OCI-LY7 (cell line): ENCODE measurements around the gene IFT22. TPM values are rescaled to one million over a fixed set of nuclear protein-coding genes. Genes with fewer than 3 reads are reported as not detected.

ENCODE experiments used
- BruUV-seq: library from RNA; stranded (reverse); fragments of 400-500 nt; replicated peaks from 2 replicates; lab custom pipeline; 2021; lab: Mats Ljungman, UMichigan
- CTCF ChIA-PET: fragments of 300-600 bp; sonication (Branson Sonifier 250); formaldehyde crosslinking; loops from one replicate; lab custom pipeline; 2022; ENCODE audit warnings: antibody characterized with exemption; ENCODE audit not compliant: unreplicated experiment; lab: Charles Lee
- POLR2A ChIA-PET: fragments of 300-600 bp; sonication (Branson Sonifier 250); formaldehyde crosslinking; loops from one replicate; lab custom pipeline; 2022; ENCODE audit warnings: antibody characterized with exemption; lab: Charles Lee
- DNase-seq: peaks from one replicate; pipeline ENCODE4 v3.0.0-alpha.2; 2015; ENCODE audit warnings: low spot score
- H2AFZ ChIP-seq: fragments of 200-600 bp; sonication (generic), shearing (Covaris generic); 2 replicates; pipeline ENCODE4 v1.6.1; 2014; ENCODE audit warnings: mild to moderate bottlenecking, antibody characterized with exemption, low read length, moderate library complexity
- H3K27ac ChIP-seq: fragments of 200-600 bp; sonication (generic); 2 replicates; pipeline ENCODE4 v1.5.1; 2014; ENCODE audit warnings: mixed run types, low read depth, mild to moderate bottlenecking, moderate library complexity, low read length, inconsistent platforms; ENCODE audit not compliant: poor library complexity, severe bottlenecking
- H3K36me3 ChIP-seq: fragments of 200-600 bp; sonication (generic); 2 replicates; pipeline ENCODE4 v1.6.1; 2014; ENCODE audit warnings: mild to moderate bottlenecking, antibody characterized with exemption, low read length, moderate library complexity, mixed read lengths; ENCODE audit not compliant: insufficient read depth
- H3K4me1 ChIP-seq: fragments of 200-600 bp; sonication (generic); 2 replicates; pipeline ENCODE4 v1.5.1; 2014; ENCODE audit warnings: mild to moderate bottlenecking, low read length; ENCODE audit not compliant: insufficient read depth, poor library complexity, severe bottlenecking
- H3K4me2 ChIP-seq: fragments of 200-600 bp; sonication (generic); 2 replicates; pipeline ENCODE4 v1.6.1; 2014; ENCODE audit warnings: mild to moderate bottlenecking, low read length
- H3K4me3 ChIP-seq: fragments of 200-600 bp; sonication (generic); 2 replicates; pipeline ENCODE4 v1.5.1; 2014; ENCODE audit warnings: mild to moderate bottlenecking, low read depth, low read length; ENCODE audit not compliant: poor library complexity, severe bottlenecking
- H3K79me2 ChIP-seq: fragments of 200-600 bp; sonication (generic); 2 replicates; pipeline ENCODE4 v1.6.1; 2016; ENCODE audit warnings: low read depth, mild to moderate bottlenecking, low read length, moderate library complexity, mixed read lengths; ENCODE audit not compliant: insufficient read depth
- H3K9me2 ChIP-seq: fragments of 200-600 bp; sonication (generic); 2 replicates; pipeline ENCODE4 v1.6.1; 2016; ENCODE audit warnings: mild to moderate bottlenecking, low read length, mixed read lengths; ENCODE audit not compliant: insufficient read depth
- H3K9me3 ChIP-seq: fragments of 200-600 bp; sonication (generic); 2 replicates; pipeline ENCODE4 v1.6.1; 2014; ENCODE audit warnings: mild to moderate bottlenecking, mixed run types, low read length, mixed read lengths
- H4K20me1 ChIP-seq: fragments of 200-600 bp; sonication (generic); 2 replicates; pipeline ENCODE4 v1.6.1; 2014; ENCODE audit warnings: mild to moderate bottlenecking, antibody characterized with exemption, low read length, moderate library complexity, mixed read lengths; ENCODE audit not compliant: insufficient read depth
- EZH2phosphoT487 ChIP-seq: fragments of 200-600 bp; sonication (generic); IDR thresholded peaks from 2 replicates; pipeline ENCODE4 v1.6.1; 2018; ENCODE audit warnings: low read depth, borderline replicate concordance, mild to moderate bottlenecking, mixed run types, antibody characterized with exemption, low read length, moderate library complexity, mixed read lengths
- intact Hi-C: fragments of 100-400 bp; cut with micrococcal nuclease; formaldehyde crosslinking; loops from one replicate; pipeline ENCODE4 v1.10.0; 2022; ENCODE audit not compliant: unreplicated experiment
- total RNA-seq, 2 experiments: library from RNA; depleted of rRNA in 1 of 2; stranded (reverse); fragments of >200 nt in 1 of 2; shearing (Covaris generic) in 1 of 2; gene quantifications; 2 replicates each; pipeline ENCODE4 v1.2.3, GENCODE V29; 2014 to 2022
- TF ChIP-seq, protein P1 (sequence below): fragments of 200-600 bp; sonication (generic); conservative IDR thresholded peaks from 2 replicates; pipeline ENCODE4 v1.5.1; 2014; ENCODE audit warnings: mild to moderate bottlenecking, antibody characterized with exemption, low read length, moderate library complexity, mixed read lengths

IFT22 gene
- total RNA-seq, 2 experiments from 2014 or later: 13.2 to 14.6 TPM

DNA sequence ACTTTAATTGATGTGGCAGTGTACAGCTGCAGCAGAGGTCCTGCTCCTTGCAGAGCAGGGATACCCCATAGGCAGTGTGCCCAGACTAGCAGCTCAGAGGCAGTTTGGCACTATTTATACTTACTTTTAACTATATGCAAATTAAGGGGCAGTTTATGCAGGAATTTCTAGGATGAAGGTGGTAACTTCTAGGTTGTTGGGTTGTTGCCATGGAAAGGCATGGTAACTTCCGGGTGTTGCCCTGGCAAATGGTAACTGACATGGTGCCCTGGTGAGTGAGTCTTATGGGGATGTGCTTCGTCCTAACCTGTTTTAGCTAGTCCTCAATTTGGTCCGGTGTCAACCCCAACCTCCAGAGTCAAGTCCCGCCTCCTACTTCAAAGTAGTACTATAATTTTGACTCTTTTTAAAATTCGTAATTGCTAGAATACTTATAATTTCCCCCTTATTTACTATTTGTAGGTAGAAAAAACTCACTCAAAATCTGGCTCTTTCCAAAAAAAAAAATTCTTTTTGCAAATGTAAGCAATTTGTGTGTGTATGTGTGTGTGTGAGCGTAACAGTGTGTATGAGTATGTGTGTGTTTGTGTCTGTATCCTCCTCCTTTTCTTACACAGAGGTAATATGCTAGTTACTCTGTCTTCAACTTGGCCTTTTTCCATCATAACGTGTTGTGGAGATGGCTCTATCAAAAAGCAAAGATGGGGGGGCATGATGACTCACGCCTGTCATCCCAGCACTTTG, 47.0 kb upstream of the IFT22 start:
- ChIA-PET CTCF (interaction anchor here (0.7 kb wide), 1 partner anchor 14 kb away, joined by 3 read pairs; no protein-coding TSS in a partner anchor), POLR2A (interaction anchor here (0.7 kb wide), 1 partner anchor 48 kb away, joined by 3 read pairs; no protein-coding TSS in a partner anchor)
- H3K9me3 ChIP-seq: no peaks in the 10 kb centered on the region
- TF ChIP-seq, protein P1, sequence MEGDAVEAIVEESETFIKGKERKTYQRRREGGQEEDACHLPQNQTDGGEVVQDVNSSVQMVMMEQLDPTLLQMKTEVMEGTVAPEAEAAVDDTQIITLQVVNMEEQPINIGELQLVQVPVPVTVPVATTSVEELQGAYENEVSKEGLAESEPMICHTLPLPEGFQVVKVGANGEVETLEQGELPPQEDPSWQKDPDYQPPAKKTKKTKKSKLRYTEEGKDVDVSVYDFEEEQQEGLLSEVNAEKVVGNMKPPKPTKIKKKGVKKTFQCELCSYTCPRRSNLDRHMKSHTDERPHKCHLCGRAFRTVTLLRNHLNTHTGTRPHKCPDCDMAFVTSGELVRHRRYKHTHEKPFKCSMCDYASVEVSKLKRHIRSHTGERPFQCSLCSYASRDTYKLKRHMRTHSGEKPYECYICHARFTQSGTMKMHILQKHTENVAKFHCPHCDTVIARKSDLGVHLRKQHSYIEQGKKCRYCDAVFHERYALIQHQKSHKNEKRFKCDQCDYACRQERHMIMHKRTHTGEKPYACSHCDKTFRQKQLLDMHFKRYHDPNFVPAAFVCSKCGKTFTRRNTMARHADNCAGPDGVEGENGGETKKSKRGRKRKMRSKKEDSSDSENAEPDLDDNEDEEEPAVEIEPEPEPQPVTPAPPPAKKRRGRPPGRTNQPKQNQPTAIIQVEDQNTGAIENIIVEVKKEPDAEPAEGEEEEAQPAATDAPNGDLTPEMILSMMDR: no peak
- H4K20me1 ChIP-seq: no peaks in the 10 kb centered on the region
- DNase-seq: no peak
- H3K79me2 ChIP-seq: no peaks in the 10 kb centered on the region
- intact Hi-C loops: loop anchor here (10.0 kb wide), 1 partner anchor 166 kb away; no protein-coding TSS in a partner anchor
- no peak overlapping the region for H3K27ac ChIP-seq
- no peaks in the 10 kb centered on the region for H3K9me2 ChIP-seq
- peaks cover 6% of the 10 kb centered on the region for H3K4me1 ChIP-seq
- no peak overlapping the region for H2AFZ ChIP-seq
- H3K36me3 ChIP-seq: no peaks in the 10 kb centered on the region
- no peak overlapping the region for H3K4me2 ChIP-seq
- H3K4me3 ChIP-seq: no peak overlapping the region
- BruUV-seq: no TSS peak

DNA sequence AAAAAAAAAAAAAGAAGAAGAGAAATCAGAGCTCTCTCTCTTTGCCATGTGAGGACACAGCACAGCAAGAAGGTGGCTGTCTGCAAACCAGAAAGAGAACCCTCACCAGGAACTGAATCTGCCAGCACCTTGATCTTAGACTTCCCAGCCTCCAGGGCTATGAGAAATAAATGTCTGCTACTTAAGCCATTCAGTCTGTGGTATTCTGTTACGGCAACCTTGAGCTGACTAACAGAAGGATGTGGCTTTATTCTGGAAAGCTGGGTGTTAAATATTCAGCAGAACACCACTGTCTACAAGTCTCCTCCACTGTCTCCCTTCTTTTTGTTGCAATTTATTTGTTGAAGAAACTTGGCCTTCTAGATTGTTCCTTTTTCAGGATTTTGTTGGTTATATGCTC, 46.1 kb upstream of the IFT22 start:
- Histone ChIP-seq H3K4me2 (no peak overlapping the region), H2AFZ (no peak overlapping the region), H4K20me1 (no peaks in the 10 kb centered on the region), H3K9me2 (no peaks in the 10 kb centered on the region), H3K36me3 (no peaks in the 10 kb centered on the region), H3K4me3 (no peak overlapping the region), H3K9me3 (no peaks in the 10 kb centered on the region), H3K27ac (no peak overlapping the region), H3K79me2 (no peaks in the 10 kb centered on the region), H3K4me1 (peaks cover 6% of the 10 kb centered on the region)
- BruUV-seq: no TSS peak
- no peak for DNase-seq
- intact Hi-C loops: loop anchor here (10.0 kb wide), 1 partner anchor 167 kb away; no protein-coding TSS in a partner anchor
- TF ChIP-seq EZH2phosphoT487: no peak
- TF ChIP-seq, protein P1: no peak
- ChIA-PET POLR2A (no interaction called here), CTCF (interaction anchor here (0.7 kb wide), 1 partner anchor 13 kb away, joined by 3 read pairs; no protein-coding TSS in a partner anchor)

DNA sequence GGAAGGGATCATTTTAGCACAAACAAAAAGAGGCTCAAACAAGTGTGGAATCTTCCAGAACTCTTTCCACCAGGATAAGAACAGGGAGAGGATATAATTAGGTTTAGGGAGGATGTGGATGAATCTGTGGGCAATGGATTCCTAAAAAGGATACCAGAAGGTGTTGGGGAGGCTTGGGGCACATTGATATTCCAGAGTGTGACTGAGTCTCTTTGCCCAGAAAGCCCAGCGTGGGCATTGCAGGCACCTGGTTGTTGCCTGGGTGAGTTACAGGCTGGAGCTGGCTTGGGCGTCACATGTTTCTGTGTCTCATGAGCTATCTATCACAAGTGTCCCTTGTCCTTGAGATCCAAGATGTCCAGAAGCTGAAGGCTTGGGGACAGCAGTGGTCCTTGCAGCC, 44.3 kb upstream of the IFT22 start:
- ChIA-PET POLR2A (no interaction called here), CTCF (no interaction called here)
- intact Hi-C loops: loop anchor here (2.0 to 10.0 kb wide), 2 partner anchors 45 to 169 kb away; no protein-coding TSS in a partner anchor
- BruUV-seq: no TSS peak
- Histone ChIP-seq H3K4me2 (no peak overlapping the region), H3K79me2 (no peaks in the 10 kb centered on the region), H3K4me3 (no peak overlapping the region), H4K20me1 (no peaks in the 10 kb centered on the region), H3K27ac (no peak overlapping the region), H3K36me3 (no peaks in the 10 kb centered on the region), H2AFZ (no peak overlapping the region), H3K9me3 (no peaks in the 10 kb centered on the region), H3K9me2 (no peaks in the 10 kb centered on the region), H3K4me1 (peaks cover 4% of the 10 kb centered on the region)
- no peak for DNase-seq
- TF ChIP-seq EZH2phosphoT487: no peak
- TF ChIP-seq, protein P1: no peak
